Muscle of arm (tissue), 12 donors: Measurements from ENCODE around the gene CAMK2B. TPM values are rescaled to one million over a fixed set of nuclear protein-coding genes. Genes with fewer than 3 reads are reported as not detected.
"Not testable (repeated sequence)": the region's sequence is repeated elsewhere in the genome, so short reads cannot be mapped to it uniquely, and the experiment has no call there.

Experiments
- DNase-seq: peaks from one replicate; pipeline ENCODE4 v3.0.0-alpha.2; 2013
- polyA plus RNA-seq, 12 donors: library from polyadenylated mRNA; unstranded; fragments of 120-200 nt; gene quantifications; one replicate each; pipeline ENCODE4 v1.2.1, GENCODE V29; 2013; ENCODE audit not compliant: insufficient read length in 12 of 12

CAMK2B gene
- polyA plus RNA-seq, 12 donors, result 3.6 to 1,562 (median 12.8) TPM

- no peak for DNase-seq
Observed at GRCh38 chr7:44172803-44173424, 152.5 kb downstream of the CAMK2B start.

- no peak for DNase-seq
Observed at GRCh38 chr7:44172352-44172751, 153.0 kb downstream of the CAMK2B start.

GRCh38 chr7:44171901-44172300 is 153.5 kb downstream of the CAMK2B start:
- DNase-seq, result not testable (repeated sequence)

- DNase-seq, result no peak
Observed at GRCh38 chr7:44167920-44168319, 157.5 kb downstream of the CAMK2B start.

Other genes starting within 250 kb of the CAMK2B start
- 10 to 100 TPM in 10 of 12 donors, 1 to 10 TPM in 1, not detected in 1; 9.5 to 18.6 (median 14.4) TPM for gene POLM, start 243.1 kb downstream of the CAMK2B start, polyA plus RNA-seq
- 100 to 1,000 TPM in 5 of 12 donors, 10 to 100 TPM in 6, not detected in 1; 57.6 to 145 (median 93.5) TPM for gene AEBP1, start 221.2 kb downstream of the CAMK2B start, polyA plus RNA-seq
- gene POLD2, start 202.0 kb downstream of the CAMK2B start, polyA plus RNA-seq, result 100 to 1,000 TPM in 1 of 12 donors, 10 to 100 TPM in 10, not detected in 1; 64.4 to 126 (median 78.2) TPM
- gene MYL7, start 184.3 kb downstream of the CAMK2B start, polyA plus RNA-seq, result 1 to 10 TPM in 10 of 12 donors, not detected in 2; 1.6 to 7.7 (median 3.9) TPM
- 1 to 10 TPM in 10 of 12 donors, not detected in 2; 1.7 to 5.7 (median 3.8) TPM for gene GCK, start 136.2 kb downstream of the CAMK2B start, polyA plus RNA-seq
- 10 to 100 TPM in 11 of 12 donors, not detected in 1; 68.1 to 89.8 (median 70.7) TPM for gene YKT6, start 124.6 kb downstream of the CAMK2B start, polyA plus RNA-seq
- 100 to 1,000 TPM in 1 of 12 donors, 10 to 100 TPM in 10, not detected in 1; 57.6 to 103 (median 71.3) TPM for gene NUDCD3, start 165.1 kb upstream of the CAMK2B start, polyA plus RNA-seq
- 1 to 10 TPM in 1 of 12 donors, under 1 TPM in 8, not detected in 3; 0.04 to 2.1 (median 0.08) TPM for gene NPC1L1, start 215.7 kb upstream of the CAMK2B start, polyA plus RNA-seq
- 10 to 100 TPM in 11 of 12 donors, not detected in 1; 28.0 to 62.6 (median 48.9) TPM for gene DDX56, start 248.3 kb upstream of the CAMK2B start, polyA plus RNA-seq